HG02870 (cell line): ENCODE data around the gene HPSE2.

Experiments used
- ATAC-seq: cut with Tn5 transposase; IDR thresholded peaks from one replicate; pipeline ENCODE4 v1.9.1; 2021; ENCODE audit warnings: mild to moderate bottlenecking, moderate library complexity; ENCODE audit not compliant: unreplicated experiment

The HPSE2 gene

GRCh38 chr10:98419469-98420261, 816.0 kb downstream of the HPSE2 start:
- ATAC-seq = no peak

GRCh38 chr10:98418665-98419468, 816.8 kb downstream of the HPSE2 start:
- ATAC-seq = no peak

GRCh38 chr10:98417973-98418664, 817.5 kb downstream of the HPSE2 start:
- ATAC-seq = no peak

- ATAC-seq = no peak
Observed at GRCh38 chr10:98417481-98417959, 818.1 kb downstream of the HPSE2 start.

- ATAC-seq = no peak
Observed at GRCh38 chr10:98416606-98417388, 818.9 kb downstream of the HPSE2 start.

- ATAC-seq = no peak
Observed at GRCh38 chr10:98415731-98416119, 819.9 kb downstream of the HPSE2 start.

GRCh38 chr10:98414932-98415730, 820.5 kb downstream of the HPSE2 start, which contains the start of gene PYROXD2:
Gene PYROXD2 (minus strand): TSS chr10:98415182. CDS start chr10:98415135, 47 bp downstream.
- no peak for ATAC-seq

GRCh38 chr10:98414578-98414931, 821.1 kb downstream of the HPSE2 start:
- no peak for ATAC-seq

GRCh38 chr10:98411768-98412167, 823.9 kb downstream of the HPSE2 start:
- no peak for ATAC-seq

GRCh38 chr10:98411166-98411565, 824.5 kb downstream of the HPSE2 start:
- no peak for ATAC-seq

GRCh38 chr10:98410759-98411158, 824.9 kb downstream of the HPSE2 start:
- no peak for ATAC-seq

GRCh38 chr10:98410135-98410743, 825.4 kb downstream of the HPSE2 start:
- ATAC-seq = no peak

- no peak for ATAC-seq
Observed at GRCh38 chr10:98408799-98409198, 826.9 kb downstream of the HPSE2 start.

GRCh38 chr10:98407744-98408241, 827.9 kb downstream of the HPSE2 start:
- no peak for ATAC-seq
